IMR-90 (cell line): ENCODE measurements around the gene PARD3. TPM values are rescaled to one million over a fixed set of nuclear protein-coding genes. Genes with fewer than 3 reads are reported as not detected.

ENCODE experiments used
- ATAC-seq: fragments of 200-7000 bp; cut with Tn5 transposase; 2 replicates; pipeline ENCODE4 v1.9.1; 2020; ENCODE audit warnings: low read depth, mild to moderate bottlenecking, moderate library complexity
- BruUV-seq: library from RNA; stranded (reverse); fragments of 400-500 nt; replicated peaks from 2 replicates; lab custom pipeline; 2021; lab: Mats Ljungman, UMichigan
- CTCF ChIA-PET: fragments of 300-600 bp; formaldehyde crosslinking; extraction: SDS; loops from one replicate; lab custom pipeline; 2021; ENCODE audit warnings: antibody characterized with exemption; lab: Yijun Ruan, JAX
- POLR2A ChIA-PET: fragments of 300-600 bp; sonication (Branson Sonifier 250); formaldehyde crosslinking; loops from one replicate; lab custom pipeline; 2022; ENCODE audit warnings: antibody characterized with exemption; ENCODE audit not compliant: unreplicated experiment; lab: Charles Lee
- DNase-seq: peaks from one replicate; pipeline ENCODE4 v3.0.0; 2013
- H2AFZ ChIP-seq: replicated peaks from 2 replicates; pipeline ENCODE3; 2013; ENCODE audit warnings: low read length, mild to moderate bottlenecking; ENCODE audit not compliant: poor library complexity
- H2AK5ac ChIP-seq: 2 replicates; pipeline ENCODE4 v1.6.1; 2013; ENCODE audit warnings: low read depth, low read length, inconsistent platforms
- H2AK9ac ChIP-seq: replicated peaks from 2 replicates; pipeline ENCODE3; 2013; ENCODE audit warnings: mild to moderate bottlenecking, low read depth, low read length, moderate library complexity; ENCODE audit not compliant: poor library complexity
- H2BK120ac ChIP-seq: 2 replicates; pipeline ENCODE4 v1.6.1; 2013; ENCODE audit warnings: low read depth, low read length, inconsistent platforms
- H2BK15ac ChIP-seq: 3 replicates; pipeline ENCODE4 v1.6.1; 2013; ENCODE audit warnings: low read depth, low read length, inconsistent platforms
- H2BK20ac ChIP-seq: 2 replicates; pipeline ENCODE4 v1.6.1; 2013; ENCODE audit warnings: low read depth, mild to moderate bottlenecking, inconsistent platforms, low read length, moderate library complexity
- H2BK5ac ChIP-seq: 2 replicates; pipeline ENCODE4 v1.6.1; 2013; ENCODE audit warnings: mild to moderate bottlenecking, low read depth, low read length, inconsistent platforms; ENCODE audit not compliant: poor library complexity, severe bottlenecking
- H3K14ac ChIP-seq: replicated peaks from 2 replicates; pipeline ENCODE4 v1.6.1; 2013; ENCODE audit warnings: low read depth, low read length, inconsistent platforms
- H3K18ac ChIP-seq: 2 replicates; pipeline ENCODE4 v1.6.1; 2013; ENCODE audit warnings: low read depth, low read length, control low read depth
- H3K23ac ChIP-seq: 2 replicates; pipeline ENCODE4 v1.6.1; 2013; ENCODE audit warnings: low read depth, low read length, inconsistent platforms
- H3K27ac ChIP-seq: 2 replicates; pipeline ENCODE4 v1.5.1; 2013; ENCODE audit warnings: mild to moderate bottlenecking, control low read depth, low read length; ENCODE audit not compliant: insufficient read depth
- H3K27me3 ChIP-seq: 2 replicates; pipeline ENCODE4 v1.6.1; 2013; ENCODE audit warnings: low read length; ENCODE audit not compliant: control insufficient read depth, insufficient read depth
- H3K36me3 ChIP-seq: 2 replicates; pipeline ENCODE4 v1.6.1; 2013; ENCODE audit warnings: low read length, mixed read lengths; ENCODE audit not compliant: control insufficient read depth, insufficient read depth
- H3K4ac ChIP-seq: 2 replicates; pipeline ENCODE4 v1.6.1; 2013; ENCODE audit warnings: low read depth, low read length, inconsistent platforms
- H3K4me1 ChIP-seq: 2 replicates; pipeline ENCODE4 v1.6.1; 2013; ENCODE audit warnings: low read length, mixed read lengths; ENCODE audit not compliant: control insufficient read depth, insufficient read depth
- H3K4me2 ChIP-seq: 2 replicates; pipeline ENCODE4 v1.6.1; 2013; ENCODE audit warnings: low read depth, mild to moderate bottlenecking, control low read depth, low read length, moderate library complexity
- H3K4me3 ChIP-seq: 2 replicates; pipeline ENCODE4 v1.5.1; 2013; ENCODE audit warnings: low read depth, mild to moderate bottlenecking, control low read depth, low read length, moderate library complexity; ENCODE audit not compliant: insufficient read depth
- H3K56ac ChIP-seq: 2 replicates; pipeline ENCODE4 v1.6.1; 2013; ENCODE audit warnings: low read length, inconsistent platforms; ENCODE audit not compliant: insufficient read depth; ENCODE audit errors: extremely low read depth
- H3K79me1 ChIP-seq, 2 experiments: 2 replicates each; pipeline ENCODE4 v1.6.1; 2013; ENCODE audit warnings: low read length in 2 of 2, inconsistent platforms in 1 of 2, low read depth in 1 of 2
- H3K9ac ChIP-seq: 2 replicates; pipeline ENCODE4 v1.6.1; 2013; ENCODE audit warnings: low read depth, low read length, control low read depth
- H3K9me1 ChIP-seq: 2 replicates; pipeline ENCODE4 v1.6.1; 2013; ENCODE audit warnings: low read length, inconsistent platforms; ENCODE audit not compliant: insufficient read depth
- H3K9me3 ChIP-seq: 2 replicates; pipeline ENCODE4 v1.6.1; 2013; ENCODE audit warnings: low read length; ENCODE audit not compliant: control insufficient read depth, insufficient read depth
- H4K20me1 ChIP-seq: 2 replicates; pipeline ENCODE4 v1.6.1; 2013; ENCODE audit warnings: low read length, inconsistent platforms; ENCODE audit not compliant: insufficient read depth
- H4K5ac ChIP-seq: 2 replicates; pipeline ENCODE4 v1.6.1; 2013; ENCODE audit warnings: mild to moderate bottlenecking, low read depth, low read length, control low read depth
- H4K8ac ChIP-seq, 2 experiments: 2 replicates each; pipeline ENCODE4 v1.6.1; 2013; ENCODE audit warnings: low read depth in 2 of 2, low read length in 2 of 2, control low read depth in 1 of 2, inconsistent platforms in 1 of 2
- H4K91ac ChIP-seq: 2 replicates; pipeline ENCODE4 v1.6.1; 2013; ENCODE audit warnings: low read depth, low read length, inconsistent platforms; ENCODE audit not compliant: insufficient read depth
- MAZ ChIP-seq: IDR thresholded peaks from 2 replicates; pipeline ENCODE4 v1.6.1; 2012; ENCODE audit warnings: low read depth, mild to moderate bottlenecking, low read length, improper control_type of control experiment, moderate library complexity, borderline replicate concordance
- MXI1 ChIP-seq: IDR thresholded peaks from 2 replicates; pipeline ENCODE4 v1.6.1; 2012; ENCODE audit warnings: low read depth, mild to moderate bottlenecking, low read length, moderate library complexity, borderline replicate concordance
- SMC3 ChIP-seq: fragments of 150-350 bp; IDR thresholded peaks from 2 replicates; pipeline ENCODE4 v1.6.1; 2016; ENCODE audit warnings: low read depth, mild to moderate bottlenecking, antibody characterized with exemption, low read length, moderate library complexity
- WGBS, 2 experiments: methylation state at CpG; one replicate each; pipeline versions ENCODE4 v1.1.5 to v1.1.7; 2013; ENCODE audit warnings: missing lambda C conversion rate in 2 of 2; ENCODE audit not compliant: insufficient read length in 1 of 2; ENCODE audit errors: extremely low coverage in 2 of 2; 5-methylcytosine and 5-hydroxymethylcytosine counted together
- dilution Hi-C: fragments of 300-500 bp; cut with HindIII; formaldehyde crosslinking; loops from one replicate; pipeline ENCODE4 v1.14.3; 2018; ENCODE audit warnings: low sequenced_read_pairs; ENCODE audit not compliant: unreplicated experiment
- in situ Hi-C: fragments of 300-500 bp; cut with MboI; formaldehyde crosslinking; loops from 3 replicates; pipeline ENCODE4 v1.14.3; 2019; ENCODE audit warnings: low sequenced_read_pairs, inconsistent platforms, mixed read lengths
- intact Hi-C: fragments of 100-400 bp; cut with micrococcal nuclease; formaldehyde crosslinking; loops from 2 replicates; pipeline ENCODE4 v1.10.0; 2022
- polyA plus RNA-seq, 3 experiments: library from polyadenylated mRNA; depleted of rRNA; stranded (reverse); fragments of >200 nt; gene quantifications; 2 replicates each; pipeline ENCODE4 v1.2.3, GENCODE V29; 2012; ENCODE audit warnings: low replicate concordance in 1 of 3
- total RNA-seq: library from RNA; depleted of rRNA; stranded (reverse); fragments of >200 nt; gene quantifications from 2 replicates; pipeline ENCODE4 v1.2.3, GENCODE V29; 2012

Gene PARD3
- total and polyA plus RNA-seq, 2 of the 4 experiments (the other 2 are of a cell fraction): 14.6 to 37.5 TPM

DNA sequence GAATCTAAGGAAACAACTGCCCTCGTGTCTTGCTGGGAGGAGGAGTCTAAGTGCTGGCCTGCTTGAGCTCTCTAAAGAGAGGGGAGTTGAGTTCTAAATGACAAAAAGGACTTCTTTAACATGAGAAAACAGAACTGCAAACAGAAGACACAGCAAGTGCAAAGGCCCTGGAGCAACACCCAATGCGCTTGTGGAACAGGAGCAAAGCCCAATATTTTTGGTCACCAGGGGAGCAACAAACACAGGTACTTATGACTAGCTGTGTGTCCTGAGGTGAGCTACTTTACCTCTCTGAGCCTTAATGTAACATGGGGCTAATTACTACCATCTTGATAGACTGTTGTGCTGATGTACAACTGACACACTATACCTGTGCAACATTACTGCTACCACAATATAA is 634.3 kb downstream of the PARD3 start:
- POLR2A ChIA-PET: no interaction called here
- Histone ChIP-seq H3K27me3 (no peaks in the 10 kb centered on the region), H2BK20ac (no peak overlapping the region), H4K8ac (no peak overlapping the region), H2AK5ac (no peak overlapping the region), H3K9ac (no peak overlapping the region), H3K4ac (no peak overlapping the region), H2AFZ (no peak overlapping the region), H3K23ac (no peak overlapping the region), H2AK9ac (no peak overlapping the region), H3K36me3 (no peaks in the 10 kb centered on the region), H3K4me2 (no peak overlapping the region), H3K18ac (no peak overlapping the region), H3K9me3 (no peaks in the 10 kb centered on the region), H3K4me1 (0 out of 2 replicates have a peak, but pooled peaks cover 1% of the 10 kb centered on the region), H2BK15ac (no peak overlapping the region), H4K20me1 (no peaks in the 10 kb centered on the region), H3K14ac (no peak overlapping the region), H3K4me3 (no peak overlapping the region), H3K56ac (no peak overlapping the region), H4K5ac (no peak overlapping the region), H3K27ac (no peak overlapping the region), H2BK5ac (no peak overlapping the region), H3K79me1 (no peaks in the 10 kb centered on the region), H4K91ac (no peak overlapping the region), H3K9me1 (no peaks in the 10 kb centered on the region), H2BK120ac (no peak overlapping the region)
- TF ChIP-seq MXI1 (no peak), SMC3 (no peak), MAZ (no peak)
- CTCF ChIA-PET: no interaction called here
- in situ Hi-C loops (no loop called here), intact Hi-C loops (no loop called here), dilution Hi-C loops (no loop called here)
- no TSS peak for BruUV-seq
- WGBS, 2 experiments: no CpG with 5 or more reads among the region's 2 CpGs
- DNase-seq (no peak), ATAC-seq (no peak)
